ACC112 (cell line): ENCODE results near the gene MMP2.

ENCODE experiments used
- H2AFZ ChIP-seq: fragments of 200-600 bp; sonication (generic); one replicate; pipeline ENCODE4 v1.6.0; 2017; ENCODE audit warnings: antibody characterized with exemption, low read length; ENCODE audit not compliant: unreplicated experiment
- H3K27ac ChIP-seq: fragments of 200-600 bp; sonication (generic); 2 replicates; pipeline ENCODE4 v1.5.1; 2014; ENCODE audit warnings: low read depth, mild to moderate bottlenecking, antibody characterized with exemption, low read length, moderate library complexity
- H3K27me3 ChIP-seq: fragments of 200-600 bp; sonication (generic); 2 replicates; pipeline ENCODE4 v1.6.1; 2014; ENCODE audit warnings: mild to moderate bottlenecking, antibody characterized with exemption, low read length, moderate library complexity, mixed read lengths; ENCODE audit not compliant: insufficient read depth
- H3K36me3 ChIP-seq: fragments of 200-600 bp; sonication (generic); 2 replicates; pipeline ENCODE4 v1.6.1; 2016; ENCODE audit warnings: mild to moderate bottlenecking, antibody characterized with exemption, low read length, moderate library complexity, mixed read lengths; ENCODE audit not compliant: insufficient read depth
- H3K4me1 ChIP-seq: fragments of 200-600 bp; sonication (generic); one replicate; pipeline ENCODE4 v1.6.1; 2016; ENCODE audit warnings: low read length, mixed read lengths; ENCODE audit not compliant: insufficient read depth, unreplicated experiment, control insufficient read depth
- H3K4me3 ChIP-seq: fragments of 200-600 bp; sonication (generic); 2 replicates; pipeline ENCODE4 v1.5.1; 2014; ENCODE audit warnings: mild to moderate bottlenecking, low read depth, low read length
- H3K79me2 ChIP-seq: fragments of 200-600 bp; sonication (generic); one replicate; pipeline ENCODE4 v1.6.0; 2016; ENCODE audit warnings: low read length; ENCODE audit not compliant: control insufficient read depth, unreplicated experiment, insufficient read depth

The MMP2 gene

DNA sequence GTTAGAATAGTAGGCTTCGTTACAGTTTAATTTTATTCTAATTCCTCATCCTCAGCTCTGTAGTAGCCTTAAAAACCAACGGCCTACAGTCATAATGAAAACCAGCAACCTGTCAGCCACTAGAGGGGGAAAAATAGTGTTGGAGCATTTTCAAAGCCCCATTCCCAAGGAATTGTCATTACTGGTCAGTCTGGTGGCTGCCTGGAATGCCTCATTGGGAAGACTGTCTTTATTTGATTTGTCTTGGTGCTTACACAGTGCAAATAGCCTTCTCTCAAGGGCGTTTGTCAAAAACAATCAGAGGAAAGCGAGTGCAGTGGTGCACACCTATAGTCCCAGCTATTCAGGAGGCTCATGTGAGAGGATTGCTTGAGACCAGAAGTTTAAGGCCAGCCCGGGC is 34.6 kb downstream of the MMP2 start:
- H3K27me3 ChIP-seq: no peaks in the 10 kb centered on the region
- peaks cover 3% of the 10 kb centered on the region for H3K4me1 ChIP-seq
- no peak overlapping the region for H3K4me3 ChIP-seq
- H3K27ac ChIP-seq: no peak overlapping the region
- no peak overlapping the region for H2AFZ ChIP-seq
- peaks cover 20% of the 10 kb centered on the region for H3K36me3 ChIP-seq
- peaks cover 4% of the 10 kb centered on the region for H3K79me2 ChIP-seq

DNA sequence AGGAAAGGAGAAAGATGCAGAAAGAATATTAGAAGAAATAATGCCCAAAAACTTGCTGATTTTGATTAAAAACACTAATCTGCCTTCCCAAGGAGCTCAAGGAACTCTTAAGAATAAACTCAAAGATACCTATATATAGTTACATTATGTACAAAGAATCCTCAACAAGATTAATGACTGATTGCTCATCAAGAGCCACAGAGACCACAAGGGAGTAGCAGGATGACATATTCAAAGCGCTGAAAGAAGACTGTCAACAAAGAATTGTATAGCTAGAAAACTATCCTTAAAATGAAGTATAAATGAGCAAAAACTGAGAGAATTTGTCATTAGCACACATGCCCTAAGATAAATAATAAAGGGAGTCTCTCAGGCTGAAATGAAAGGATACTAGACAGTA is 36.1 kb downstream of the MMP2 start:
- Histone ChIP-seq H3K4me1 (no peaks in the 10 kb centered on the region), H2AFZ (no peak overlapping the region), H3K36me3 (peaks cover 20% of the 10 kb centered on the region)

DNA sequence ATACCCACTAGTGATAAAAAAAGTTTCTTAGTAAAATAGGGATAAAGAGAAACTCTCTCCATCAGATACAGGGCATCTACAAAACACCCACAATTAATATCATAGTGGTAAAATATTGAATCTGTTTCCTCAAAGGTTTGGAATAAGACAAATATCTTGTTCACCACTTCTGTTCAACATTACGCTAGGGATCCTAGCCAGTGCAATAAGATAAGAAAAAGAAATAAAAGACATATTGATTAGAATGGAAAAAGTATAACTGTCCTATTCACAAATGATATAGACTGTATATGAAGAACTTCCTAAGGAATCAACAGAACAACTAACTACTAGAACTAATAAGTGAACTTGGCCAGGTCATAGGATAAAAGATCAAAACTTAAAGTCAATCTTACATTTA is 42.8 kb downstream of the MMP2 start:
- Histone ChIP-seq H3K27me3 (no peaks in the 10 kb centered on the region), H3K4me1 (no peaks in the 10 kb centered on the region), H3K4me3 (no peak overlapping the region), H3K27ac (no peak overlapping the region), H3K79me2 (no peaks in the 10 kb centered on the region), H2AFZ (no peak overlapping the region), H3K36me3 (peaks cover 14% of the 10 kb centered on the region; the same call in 1 of the 2 replicates)

More for the DNA sequence above, 36.1 kb downstream of the MMP2 start:
- Histone ChIP-seq H3K27ac (no peak overlapping the region), H3K4me3 (no peak overlapping the region), H3K27me3 (no peaks in the 10 kb centered on the region), H3K79me2 (peaks cover 4% of the 10 kb centered on the region)

DNA sequence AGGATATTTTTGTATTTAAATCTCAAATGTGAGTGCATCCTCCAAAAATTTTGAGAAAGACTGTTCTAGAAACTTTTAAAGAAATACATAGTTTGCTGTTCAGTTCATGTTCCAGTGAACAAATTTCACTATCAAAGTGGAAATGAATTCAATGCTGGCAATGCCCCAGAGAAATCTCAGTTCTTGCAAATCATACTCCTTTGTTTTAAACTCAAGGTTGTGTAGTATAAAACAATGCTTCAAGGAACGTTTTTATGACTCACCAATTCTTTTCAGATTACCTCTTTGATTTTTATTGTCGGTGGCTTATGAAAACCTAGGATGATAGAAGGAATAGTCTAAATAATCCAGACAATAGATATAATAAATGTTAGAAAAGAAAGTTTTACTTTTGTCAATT is 47.4 kb downstream of the MMP2 start:
- Histone ChIP-seq H3K27ac (no peak overlapping the region), H2AFZ (no peak overlapping the region), H3K4me1 (no peaks in the 10 kb centered on the region), H3K4me3 (no peak overlapping the region), H3K27me3 (no peaks in the 10 kb centered on the region), H3K79me2 (no peaks in the 10 kb centered on the region), H3K36me3 (peaks cover 10% of the 10 kb centered on the region; the same call in 1 of the 2 replicates)

DNA sequence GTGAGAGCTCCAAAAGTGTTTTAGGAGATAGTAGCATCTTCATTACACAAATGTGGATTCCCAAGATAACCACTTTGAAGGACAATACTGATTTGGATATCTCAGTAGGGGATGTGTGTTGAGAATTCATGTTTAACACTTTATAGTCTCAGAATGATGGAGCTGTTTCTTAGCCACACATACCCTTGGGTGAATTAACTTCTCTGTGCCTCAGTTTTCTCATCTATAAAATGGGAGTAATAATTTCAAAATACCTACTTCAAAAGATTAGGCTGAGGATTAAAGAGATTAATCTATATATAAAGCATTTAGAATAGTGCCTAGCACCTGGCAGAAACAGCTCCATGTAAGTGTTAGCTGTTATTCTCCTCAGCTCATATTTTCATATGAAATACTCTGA is 48.9 kb downstream of the MMP2 start:
- Histone ChIP-seq H3K79me2 (no peaks in the 10 kb centered on the region), H3K4me1 (no peaks in the 10 kb centered on the region), H2AFZ (no peak overlapping the region), H3K4me3 (no peak overlapping the region), H3K27me3 (no peaks in the 10 kb centered on the region), H3K36me3 (no peaks in the 10 kb centered on the region), H3K27ac (no peak overlapping the region)

DNA sequence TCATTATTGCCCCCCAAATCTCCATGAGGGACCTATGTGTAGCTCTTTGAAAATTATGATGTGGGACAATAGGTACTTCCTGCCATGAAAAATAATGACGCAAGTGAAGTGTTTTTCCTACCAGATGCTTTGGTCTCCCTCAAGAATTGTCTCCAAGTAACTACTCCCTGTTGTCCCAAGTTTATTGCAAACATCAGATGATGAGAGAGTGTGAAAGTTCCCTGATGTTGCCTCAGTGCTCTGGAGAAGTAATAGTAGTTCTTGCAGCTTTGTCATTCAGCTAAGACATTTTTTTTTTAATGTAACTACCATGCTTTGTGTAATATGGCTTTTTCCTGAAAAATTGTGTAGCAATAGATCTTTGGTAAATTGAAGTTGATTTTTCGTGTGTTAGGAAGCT is 50.0 kb downstream of the MMP2 start:
- no peaks in the 10 kb centered on the region for H3K4me1 ChIP-seq
- H2AFZ ChIP-seq: no peak overlapping the region
- H3K27ac ChIP-seq: no peak overlapping the region
- no peaks in the 10 kb centered on the region for H3K36me3 ChIP-seq
- H3K79me2 ChIP-seq: no peaks in the 10 kb centered on the region
- no peaks in the 10 kb centered on the region for H3K27me3 ChIP-seq
- H3K4me3 ChIP-seq: no peak overlapping the region

DNA sequence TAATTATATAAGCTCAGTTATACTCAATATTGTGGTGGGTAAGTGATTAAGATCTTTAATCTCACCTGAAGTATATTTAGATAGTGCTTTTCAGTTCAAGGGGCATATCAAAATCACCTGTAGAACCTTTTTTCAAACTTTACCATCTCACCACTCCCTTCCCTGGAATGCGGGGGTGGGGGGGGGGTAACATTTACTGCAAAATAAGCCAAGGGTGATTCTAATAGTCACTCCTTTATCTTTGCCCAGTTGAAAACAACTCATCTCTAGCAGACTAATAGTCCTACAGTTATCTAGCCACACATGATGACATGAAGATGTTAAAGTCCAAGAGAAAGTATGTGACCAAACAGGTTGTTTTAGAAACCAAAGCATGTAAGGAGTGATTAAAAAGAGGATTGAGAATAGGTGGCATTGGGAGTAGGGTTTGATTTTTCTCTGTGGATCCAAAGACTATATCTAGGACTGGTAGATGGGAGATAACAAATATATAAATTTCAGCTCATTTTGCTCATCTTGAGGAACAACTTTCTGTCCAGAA is 51.4 kb downstream of the MMP2 start:
- no peaks in the 10 kb centered on the region for H3K36me3 ChIP-seq

DNA sequence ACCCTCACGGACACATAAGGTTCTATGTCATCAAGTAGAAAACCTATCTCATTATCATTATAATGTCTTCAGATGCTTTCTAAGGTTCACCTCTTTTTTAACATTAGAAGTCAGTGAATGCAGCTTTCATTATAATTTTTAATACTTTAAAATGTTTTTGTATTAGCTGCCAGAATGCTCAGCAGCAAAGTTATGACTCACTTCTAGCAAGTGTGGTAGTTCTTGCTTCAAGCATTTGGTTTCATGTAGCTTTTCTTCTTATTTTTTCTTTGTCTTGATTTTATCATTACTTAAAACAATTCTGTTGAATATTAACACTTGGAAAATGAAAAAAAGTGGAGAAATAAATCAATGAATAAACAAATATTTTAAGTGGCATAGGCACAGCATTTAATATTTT is 53.2 kb downstream of the MMP2 start:
- no peak overlapping the region for H2AFZ ChIP-seq
- H3K27me3 ChIP-seq: no peaks in the 10 kb centered on the region
- H3K36me3 ChIP-seq: no peaks in the 10 kb centered on the region
- H3K4me3 ChIP-seq: no peak overlapping the region
- no peaks in the 10 kb centered on the region for H3K4me1 ChIP-seq
- H3K27ac ChIP-seq: no peak overlapping the region
- H3K79me2 ChIP-seq: no peaks in the 10 kb centered on the region

More for the DNA sequence above, 51.4 kb downstream of the MMP2 start:
- no peaks in the 10 kb centered on the region for H3K79me2 ChIP-seq
- H3K27ac ChIP-seq: no peak overlapping the region
- no peaks in the 10 kb centered on the region for H3K4me1 ChIP-seq
- no peaks in the 10 kb centered on the region for H3K27me3 ChIP-seq
- H3K4me3 ChIP-seq: no peak overlapping the region
- no peak overlapping the region for H2AFZ ChIP-seq

DNA sequence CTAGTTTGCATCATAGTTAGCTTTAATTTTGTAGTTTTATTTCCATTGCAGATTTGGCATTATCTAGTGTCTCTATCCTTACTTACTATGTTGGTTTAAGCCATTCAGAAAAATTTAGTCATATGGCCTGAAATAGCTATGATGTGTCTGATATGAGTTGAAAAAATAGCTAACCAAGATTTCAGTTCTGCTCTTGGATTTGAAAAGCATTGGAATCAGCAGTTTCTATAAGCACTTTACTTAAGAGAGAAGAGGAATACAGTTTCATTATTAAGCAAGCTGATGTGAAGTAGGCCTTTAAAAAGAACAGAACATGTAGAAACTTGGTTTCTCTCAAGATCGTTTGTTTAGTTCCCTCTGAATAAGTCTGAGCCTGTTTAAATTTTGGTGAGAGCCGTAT is 55.8 kb downstream of the MMP2 start:
- H3K36me3 ChIP-seq: no peaks in the 10 kb centered on the region
- no peak overlapping the region for H3K4me3 ChIP-seq
- H3K4me1 ChIP-seq: no peaks in the 10 kb centered on the region
- no peak overlapping the region for H3K27ac ChIP-seq
- no peaks in the 10 kb centered on the region for H3K27me3 ChIP-seq
- H3K79me2 ChIP-seq: no peaks in the 10 kb centered on the region
- no peak overlapping the region for H2AFZ ChIP-seq

DNA sequence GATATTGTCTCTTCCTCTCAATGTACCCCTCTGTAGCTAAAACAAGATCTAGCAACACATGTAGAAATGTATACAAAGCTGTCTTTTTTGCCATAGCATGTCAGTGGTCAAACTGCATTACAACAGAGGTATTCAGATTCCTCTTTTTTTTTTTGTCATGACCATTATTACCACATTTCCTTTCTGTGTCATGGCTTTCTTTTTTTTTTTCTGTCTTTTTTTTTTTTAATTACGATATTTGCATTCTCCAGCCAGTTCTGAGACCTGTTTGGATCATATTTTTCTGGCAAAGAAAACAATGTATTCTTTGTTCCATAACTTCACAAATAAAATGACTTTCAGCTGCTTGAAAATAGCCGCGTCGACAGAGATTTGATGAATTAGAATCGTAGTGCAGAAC is 60.1 kb downstream of the MMP2 start:
- no peaks in the 10 kb centered on the region for H3K27me3 ChIP-seq
- H3K79me2 ChIP-seq: no peaks in the 10 kb centered on the region
- no peak overlapping the region for H2AFZ ChIP-seq
- no peak overlapping the region for H3K4me3 ChIP-seq
- no peak overlapping the region for H3K27ac ChIP-seq
- peaks cover 13% of the 10 kb centered on the region for H3K4me1 ChIP-seq
- no peaks in the 10 kb centered on the region for H3K36me3 ChIP-seq

DNA sequence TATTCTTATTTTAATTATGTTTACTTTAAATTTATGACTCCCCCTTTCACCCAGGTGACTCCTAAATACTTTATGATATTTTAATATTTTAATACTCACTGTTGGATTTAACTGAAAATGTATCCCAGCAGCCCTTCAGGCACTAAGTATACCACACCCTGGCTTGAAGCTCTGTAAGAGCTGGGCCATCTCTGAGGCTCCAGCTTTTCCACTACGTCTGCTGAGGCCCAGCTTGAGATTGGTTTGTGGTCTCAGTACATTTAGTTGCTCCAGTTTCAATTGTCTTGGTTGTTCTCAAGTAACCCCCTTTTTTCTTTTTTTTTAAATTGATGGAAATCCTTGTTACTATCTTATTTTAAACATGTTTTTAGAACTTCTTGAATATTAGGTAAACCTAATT is 60.5 kb downstream of the MMP2 start:
- no peaks in the 10 kb centered on the region for H3K79me2 ChIP-seq
- no peak overlapping the region for H3K4me3 ChIP-seq
- no peak overlapping the region for H2AFZ ChIP-seq
- H3K27ac ChIP-seq: no peak overlapping the region
- peaks cover 13% of the 10 kb centered on the region for H3K4me1 ChIP-seq
- no peaks in the 10 kb centered on the region for H3K27me3 ChIP-seq
- no peaks in the 10 kb centered on the region for H3K36me3 ChIP-seq
